B cell (primary cell): Measurements from ENCODE around the gene WDR41.

Experiments used
- EZH2 ChIP-seq: IDR thresholded peaks from 2 replicates; pipeline ENCODE4 v1.6.1; 2012; ENCODE audit warnings: borderline replicate concordance, low read depth, mild to moderate bottlenecking, moderate library complexity, low read length; ENCODE audit not compliant: insufficient read depth, poor library complexity, severe bottlenecking
- TF ChIP-seq, protein P1 (sequence below): fragments of 200-600 bp; IDR thresholded peaks from one replicate; pipeline ENCODE4 v1.8.0; 2022; ENCODE audit warnings: antibody characterized with exemption, mild to moderate bottlenecking

GRCh38 chr5:77420940-77421339, 71.2 kb downstream of the WDR41 start:
- TF ChIP-seq, protein P1, sequence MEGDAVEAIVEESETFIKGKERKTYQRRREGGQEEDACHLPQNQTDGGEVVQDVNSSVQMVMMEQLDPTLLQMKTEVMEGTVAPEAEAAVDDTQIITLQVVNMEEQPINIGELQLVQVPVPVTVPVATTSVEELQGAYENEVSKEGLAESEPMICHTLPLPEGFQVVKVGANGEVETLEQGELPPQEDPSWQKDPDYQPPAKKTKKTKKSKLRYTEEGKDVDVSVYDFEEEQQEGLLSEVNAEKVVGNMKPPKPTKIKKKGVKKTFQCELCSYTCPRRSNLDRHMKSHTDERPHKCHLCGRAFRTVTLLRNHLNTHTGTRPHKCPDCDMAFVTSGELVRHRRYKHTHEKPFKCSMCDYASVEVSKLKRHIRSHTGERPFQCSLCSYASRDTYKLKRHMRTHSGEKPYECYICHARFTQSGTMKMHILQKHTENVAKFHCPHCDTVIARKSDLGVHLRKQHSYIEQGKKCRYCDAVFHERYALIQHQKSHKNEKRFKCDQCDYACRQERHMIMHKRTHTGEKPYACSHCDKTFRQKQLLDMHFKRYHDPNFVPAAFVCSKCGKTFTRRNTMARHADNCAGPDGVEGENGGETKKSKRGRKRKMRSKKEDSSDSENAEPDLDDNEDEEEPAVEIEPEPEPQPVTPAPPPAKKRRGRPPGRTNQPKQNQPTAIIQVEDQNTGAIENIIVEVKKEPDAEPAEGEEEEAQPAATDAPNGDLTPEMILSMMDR, result no peak
- no peak for TF ChIP-seq EZH2
